ENCODE results near the gene MOB3C.

The MOB3C gene

GRCh38 chr1:46637444-46638083 lies 21.0 kb upstream of the MOB3C start:
- no peak for DNase-seq

- DNase-seq = no peak
Observed at GRCh38 chr1:46635205-46635604, 18.6 kb upstream of the MOB3C start.

- no peak for DNase-seq
Observed at GRCh38 chr1:46630719-46631118, 14.1 kb upstream of the MOB3C start.

- DNase-seq = no peak
Observed at GRCh38 chr1:46623743-46624644, 7.4 kb upstream of the MOB3C start.

- no peak for DNase-seq
Observed at GRCh38 chr1:46622344-46622743, 5.7 kb upstream of the MOB3C start.

- DNase-seq = no peak
Observed at GRCh38 chr1:46621930-46622329, 5.3 kb upstream of the MOB3C start.

GRCh38 chr1:46619656-46620258 lies 3.1 kb upstream of the MOB3C start:
- no peak for DNase-seq

GRCh38 chr1:46618754-46619415 lies 2.3 kb upstream of the MOB3C start:
- DNase-seq = no peak

DNA sequence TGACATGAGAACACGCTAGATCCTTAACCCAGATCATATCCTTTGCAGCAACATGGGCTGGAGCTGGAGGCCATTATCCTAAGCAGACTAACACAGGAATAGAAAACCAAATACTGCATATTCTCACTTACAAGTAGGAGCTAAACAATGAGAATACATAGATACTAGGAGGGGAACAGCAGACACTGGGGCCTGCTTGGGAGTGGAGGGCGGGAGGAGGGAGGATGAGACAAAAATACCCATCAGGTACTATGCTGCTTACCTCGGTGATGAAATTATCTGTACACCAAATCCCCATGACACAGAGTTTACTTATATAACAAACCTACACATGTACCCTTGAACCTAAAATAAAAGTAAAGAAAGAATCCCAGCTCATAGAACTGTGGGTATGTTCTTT lies 1.2 kb upstream of the MOB3C start:
- DNase-seq = no peak

DNA sequence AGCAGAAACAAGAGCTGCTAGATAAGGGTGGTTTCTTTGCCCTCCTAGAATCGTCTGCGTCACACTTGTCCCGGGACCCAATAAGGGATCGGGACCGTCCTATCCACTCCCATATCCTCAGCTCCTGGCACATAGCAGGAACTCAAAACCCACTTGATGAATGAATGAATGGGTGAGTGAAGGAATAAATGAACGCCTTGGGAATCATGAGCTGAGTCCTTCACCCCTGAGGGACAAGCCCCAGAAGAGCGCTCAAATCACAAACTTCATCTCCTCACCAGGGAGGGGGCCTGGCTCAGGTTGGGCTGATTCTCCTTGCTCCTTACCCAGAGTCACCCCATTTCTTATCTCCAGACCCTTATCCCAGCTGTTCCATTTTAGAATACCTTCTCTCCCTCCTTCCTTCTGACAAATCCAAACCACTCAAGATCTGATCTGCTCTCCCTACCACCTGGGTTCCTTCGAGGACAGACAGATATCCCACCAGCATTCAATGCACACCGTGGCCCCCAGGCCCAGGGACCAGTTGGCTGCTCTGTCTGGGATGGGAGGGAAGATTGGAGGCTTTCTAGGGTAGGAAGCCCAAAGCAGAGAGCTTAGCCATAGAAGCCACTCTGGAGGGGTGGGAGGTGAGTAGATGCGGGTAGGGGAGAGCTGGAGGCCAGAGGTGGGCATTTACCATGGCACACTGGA lies 643 bp upstream of the MOB3C start:
- no peak for DNase-seq

- no peak for DNase-seq
Observed at GRCh38 chr1:46615735-46616134, 876 bp downstream of the MOB3C start.

- no peak for DNase-seq
Observed at GRCh38 chr1:46615088-46615487, 1.5 kb downstream of the MOB3C start.

GRCh38 chr1:46614604-46614984 lies 2.0 kb downstream of the MOB3C start:
- DNase-seq = no peak

DNA sequence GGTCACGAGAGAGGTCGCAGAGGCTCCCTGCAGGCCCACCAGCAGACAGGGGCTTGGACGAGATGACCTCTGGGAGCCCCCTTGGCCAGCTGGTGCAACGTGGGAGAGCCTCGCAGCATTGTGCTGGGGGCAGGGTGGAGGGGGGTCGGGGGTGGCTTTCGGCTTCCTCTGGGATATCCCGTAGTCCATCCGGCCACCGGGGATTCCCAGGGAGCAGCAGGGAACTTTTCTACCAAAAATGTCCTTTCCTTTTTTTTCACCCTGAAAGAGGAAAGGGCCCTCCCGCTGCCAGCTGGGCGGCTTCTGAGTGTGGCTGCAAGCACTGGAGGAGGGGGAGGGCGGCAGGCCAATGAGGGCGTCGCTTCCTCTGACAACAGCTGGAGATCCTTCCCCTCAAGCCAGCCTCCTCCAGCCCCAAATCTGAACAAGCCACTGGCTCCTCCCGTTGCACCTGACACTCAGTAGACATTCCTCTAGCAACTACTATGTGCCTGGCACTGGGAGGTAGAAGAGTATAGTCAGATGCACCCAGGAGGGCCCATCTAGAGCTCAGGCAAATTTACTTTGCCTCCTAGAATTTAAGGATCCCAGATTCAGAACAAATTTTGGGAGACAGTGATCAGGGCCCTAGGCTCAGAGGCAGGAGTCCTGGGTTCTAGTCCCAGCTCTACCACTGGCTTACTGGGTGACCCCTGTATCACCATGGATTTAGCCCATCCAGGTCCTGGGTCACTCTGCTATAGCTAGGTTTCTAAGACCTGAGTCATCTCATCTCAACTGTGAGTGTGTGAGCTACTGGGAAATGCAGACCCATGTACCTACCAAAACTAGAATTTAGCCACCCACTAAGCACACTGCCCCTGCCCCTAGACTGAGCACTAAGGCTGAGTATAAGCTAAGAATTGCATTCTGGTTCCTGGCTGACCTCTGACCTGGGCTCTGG lies 2.7 kb downstream of the MOB3C start:
- peak; percentile 48 to 59 for DNase-seq

DNA sequence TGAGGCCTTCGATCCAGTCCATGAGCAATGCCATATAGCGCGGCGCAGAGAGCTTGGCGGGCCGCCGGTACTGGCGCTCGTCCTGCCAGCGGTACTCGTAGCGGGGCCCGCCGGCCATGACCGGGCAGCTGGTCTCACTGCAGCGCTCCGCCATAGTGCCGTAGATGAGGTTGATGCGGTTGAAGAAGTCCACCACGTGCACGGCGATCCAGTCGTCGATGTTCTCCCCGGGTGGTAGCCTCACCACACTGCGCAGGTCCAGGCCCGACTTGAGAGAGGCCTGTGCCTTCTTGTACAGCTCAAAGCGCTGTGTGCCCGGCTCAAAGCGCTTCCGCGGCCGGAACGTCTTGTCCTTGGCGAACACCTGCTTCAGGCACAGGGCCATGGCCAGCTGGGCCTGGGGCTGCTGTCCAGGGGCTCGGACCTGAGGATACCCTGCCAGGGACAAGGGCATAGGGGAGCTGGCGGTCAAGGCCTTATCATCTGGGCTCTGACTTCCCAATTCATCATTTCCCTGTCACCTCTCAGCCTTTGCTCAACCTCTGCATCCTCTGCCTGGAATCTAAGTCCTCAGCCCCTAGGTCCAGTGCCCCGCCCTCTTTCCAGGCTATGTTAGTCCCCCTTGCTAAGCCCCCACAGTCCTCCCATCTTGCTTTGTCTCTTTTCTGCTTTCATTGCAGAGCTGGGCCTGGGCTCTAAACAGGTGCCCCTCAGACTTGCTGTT lies 3.5 kb downstream of the MOB3C start:
- no peak for DNase-seq

GRCh38 chr1:46611691-46612221 lies 4.9 kb downstream of the MOB3C start:
- no peak for DNase-seq

- DNase-seq = no peak
Observed at GRCh38 chr1:46607345-46608130, 9.1 kb downstream of the MOB3C start.

DNA sequence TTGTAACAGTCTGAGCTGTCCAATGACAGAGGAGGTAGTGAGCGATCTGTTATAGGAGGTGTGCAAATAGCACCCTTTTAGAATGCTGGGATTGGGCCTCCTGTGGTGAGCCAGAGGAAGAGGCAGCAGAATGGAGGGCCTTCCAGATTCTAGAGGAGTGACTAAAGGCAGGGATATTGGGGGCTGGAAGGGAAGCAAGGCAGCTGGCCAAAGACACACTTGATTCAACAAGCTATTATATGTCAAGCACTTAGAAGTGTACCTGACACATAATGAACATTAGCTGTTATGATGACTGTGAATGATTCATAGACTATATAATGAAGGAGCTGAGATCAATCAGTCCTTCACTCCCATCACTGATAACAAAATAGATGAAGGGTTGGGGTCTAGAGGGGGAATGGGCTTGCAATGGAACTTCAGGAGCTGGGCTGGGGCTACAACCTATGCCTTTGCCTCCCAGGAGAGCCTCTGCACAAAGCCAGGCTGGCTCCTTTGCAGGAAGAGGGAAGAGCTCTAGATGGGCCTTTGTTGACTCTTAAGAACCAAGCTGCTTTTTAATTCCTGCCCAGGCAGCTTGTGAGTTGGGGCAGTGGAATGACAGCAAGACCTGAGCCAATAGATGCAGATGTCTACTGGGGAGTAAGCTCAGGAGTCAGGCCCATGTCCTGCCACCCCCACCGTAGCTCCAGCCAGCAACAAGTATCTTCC lies 10.2 kb downstream of the MOB3C start:
- no peak for DNase-seq

DNA sequence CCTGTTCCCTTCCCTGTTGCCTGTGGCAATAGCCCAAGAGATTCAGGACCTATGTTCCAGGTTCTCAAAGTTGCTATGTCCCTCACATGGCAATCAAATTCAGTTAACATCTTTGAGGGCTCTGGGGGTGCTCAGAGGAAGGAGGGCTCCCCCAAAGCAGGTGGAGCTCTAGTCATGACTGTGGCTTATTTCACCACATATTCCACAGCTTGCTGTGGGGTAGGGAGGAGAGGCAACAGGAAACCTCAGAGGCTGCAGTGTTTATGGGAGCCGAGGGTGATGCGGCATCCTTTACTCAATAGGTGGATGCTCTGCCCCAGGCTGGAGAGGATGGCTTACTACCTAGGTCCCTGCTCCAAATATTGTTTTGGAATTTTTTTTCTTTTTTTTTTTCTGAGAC lies 11.4 kb downstream of the MOB3C start:
- DNase-seq = peak in 1 of 2 donors; percentile 44
